Body of pancreas (tissue), 4 donors: ENCODE data around the gene FUCA2. TPM values are rescaled to one million over a fixed set of nuclear protein-coding genes. Genes with fewer than 3 reads are reported as not detected.
"Not testable (repeated sequence)": the region's sequence is repeated elsewhere in the genome, so short reads cannot be mapped to it uniquely, and the experiment has no call there.

Experiments used
- ATAC-seq: fragments of 150-250 bp; one replicate; pipeline ENCODE4 v1.9.1; 2016
- DNase-seq, 4 donors: peaks; one replicate each; pipeline ENCODE4 v3.0.0-alpha.2; 2019
- H3K27ac ChIP-seq, 4 donors: fragments of 200-600 bp; sonication (generic); 1 replicate in 3 of 4; 2 replicates in 1 of 4; pipeline versions ENCODE4 v1.5.1 to v1.6.1; 2016 to 2019; ENCODE audit warnings: mild to moderate bottlenecking in 1 of 4, mixed read lengths in 1 of 4, moderate library complexity in 1 of 4
- H3K27me3 ChIP-seq, 2 donors: fragments of 200-600 bp; sonication (generic); one replicate each; pipeline ENCODE4 v1.6.0; 2016; ENCODE audit warnings: mild to moderate bottlenecking in 1 of 2
- H3K36me3 ChIP-seq, 2 donors: fragments of 200-600 bp; sonication (generic); replicated peaks in 1 of 2; 2 replicates each; pipeline ENCODE4 v1.5.1; 2016; ENCODE audit warnings: low read depth in 2 of 2; ENCODE audit not compliant: insufficient read depth in 1 of 2
- H3K4me1 ChIP-seq: fragments of 200-600 bp; sonication (generic); one replicate; pipeline ENCODE4 v1.6.0; 2016
- H3K4me3 ChIP-seq, 2 donors: fragments of 200-600 bp; sonication (generic); 1 replicate in 1 of 2; 2 replicates in 1 of 2; pipeline ENCODE4 v1.5.1; 2016 to 2019
- H3K9me3 ChIP-seq, 3 donors: fragments of 200-600 bp; sonication (generic); 1 replicate in 2 of 3; 2 replicates in 1 of 3; pipeline ENCODE4 v1.5.1; 2016
- POLR2A ChIP-seq, 3 donors: fragments of 450-650 bp; IDR thresholded peaks; one replicate each; pipeline ENCODE4 v1.6.1; 2016; ENCODE audit warnings: antibody characterized with exemption in 3 of 3, mild to moderate bottlenecking in 2 of 3
- WGBS, 2 donors: methylation state at CpG; one replicate each; pipeline ENCODE4 v1.1.5; 2017; 5-methylcytosine and 5-hydroxymethylcytosine counted together
- intact Hi-C: fragments of 100-400 bp; cut with DNase I; formaldehyde crosslinking; loops from one replicate; pipeline ENCODE4 v1.15.1; 2023
- small RNA-seq: library from RNA; depleted of rRNA; stranded (forward); fragments of <200 nt; gene quantifications from one replicate; pipeline ENCODE3, GENCODE V24; 2016
- total RNA-seq, 2 donors: library from RNA; depleted of rRNA; stranded (reverse); fragments of >200 nt; gene quantifications; one replicate each; pipeline ENCODE4 v1.1.0, GENCODE V29; 2016
- TF ChIP-seq, protein P1 (sequence below), 7 experiments: fragments of 450-650 bp in 4 of 7; fragments of 200-600 bp in 3 of 7; sonication (generic) in 3 of 7; IDR thresholded peaks; one replicate each; pipeline ENCODE4 v1.5.1; 2016 to 2019; ENCODE audit warnings: antibody characterized with exemption in 7 of 7

The FUCA2 gene
- total RNA-seq, 2 donors from 2014 or later = 15.3 to 83.1 TPM

GRCh38 chr6:143449714-143450452 lies 61.6 kb downstream of the FUCA2 start:
- 2 to 3% methylated on average over 19 of the region's 19 CpGs for WGBS, 2 donors
- Histone ChIP-seq H3K27ac (peak overlapping the region; percentile 43 to 81 (median 78)), H3K9me3 (no peaks in the 10 kb centered on the region), H3K36me3 (no peaks in the 10 kb centered on the region), H3K4me3 (peak overlapping the region; percentile 38 to 55), H3K27me3 (no peaks in the 10 kb centered on the region), H3K4me1 (peaks cover 22% of the 10 kb centered on the region)
- intact Hi-C loops = no loop called here
- TF ChIP-seq POLR2A (IDR thresholded peaks at IDR 0.05) = no peak
- TF ChIP-seq, protein P1, sequence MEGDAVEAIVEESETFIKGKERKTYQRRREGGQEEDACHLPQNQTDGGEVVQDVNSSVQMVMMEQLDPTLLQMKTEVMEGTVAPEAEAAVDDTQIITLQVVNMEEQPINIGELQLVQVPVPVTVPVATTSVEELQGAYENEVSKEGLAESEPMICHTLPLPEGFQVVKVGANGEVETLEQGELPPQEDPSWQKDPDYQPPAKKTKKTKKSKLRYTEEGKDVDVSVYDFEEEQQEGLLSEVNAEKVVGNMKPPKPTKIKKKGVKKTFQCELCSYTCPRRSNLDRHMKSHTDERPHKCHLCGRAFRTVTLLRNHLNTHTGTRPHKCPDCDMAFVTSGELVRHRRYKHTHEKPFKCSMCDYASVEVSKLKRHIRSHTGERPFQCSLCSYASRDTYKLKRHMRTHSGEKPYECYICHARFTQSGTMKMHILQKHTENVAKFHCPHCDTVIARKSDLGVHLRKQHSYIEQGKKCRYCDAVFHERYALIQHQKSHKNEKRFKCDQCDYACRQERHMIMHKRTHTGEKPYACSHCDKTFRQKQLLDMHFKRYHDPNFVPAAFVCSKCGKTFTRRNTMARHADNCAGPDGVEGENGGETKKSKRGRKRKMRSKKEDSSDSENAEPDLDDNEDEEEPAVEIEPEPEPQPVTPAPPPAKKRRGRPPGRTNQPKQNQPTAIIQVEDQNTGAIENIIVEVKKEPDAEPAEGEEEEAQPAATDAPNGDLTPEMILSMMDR (IDR thresholded peaks at IDR 0.05) = no peak
- peak in 3 of 4 donors; percentile 15 to 30 (median 26) for DNase-seq
- peak; percentile 3 for ATAC-seq

DNA sequence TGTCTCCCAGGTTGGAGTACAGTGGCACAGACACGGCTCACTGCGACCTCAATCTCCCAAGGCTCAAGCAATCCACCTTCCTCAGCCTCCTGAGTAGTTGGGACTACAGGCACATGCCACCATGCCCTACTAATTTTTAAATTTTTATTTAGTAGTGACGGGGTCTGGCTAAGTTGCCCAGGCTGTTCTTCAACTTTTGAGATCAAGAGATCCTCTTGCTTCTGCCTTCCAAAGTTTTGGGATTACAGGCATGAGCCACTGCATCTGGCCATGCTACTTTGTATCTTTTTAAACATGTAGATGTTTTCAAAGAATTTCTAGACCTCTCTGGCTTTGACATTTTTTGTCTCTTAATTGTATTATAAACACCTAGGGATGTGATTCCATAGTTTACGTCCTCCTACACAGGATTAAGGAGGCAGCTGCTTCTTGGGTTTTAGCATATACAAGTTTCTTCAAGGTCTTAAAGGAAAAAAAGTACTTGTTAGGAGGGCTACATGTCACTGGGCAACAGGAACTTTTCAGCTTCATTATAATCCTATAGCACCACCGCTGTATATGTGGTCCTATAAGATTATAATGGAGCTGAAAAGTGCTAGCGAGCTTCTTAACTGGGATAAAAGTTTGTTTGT lies 62.3 kb downstream of the FUCA2 start:
- TF ChIP-seq, protein P1 (IDR thresholded peaks at IDR 0.05) = no peak
- TF ChIP-seq POLR2A (IDR thresholded peaks at IDR 0.05) = no peak
- WGBS, 2 donors = 72 to 76% methylated on average over 6 of the region's 6 CpGs
- DNase-seq (no peak), ATAC-seq (no peak)
- no peaks in the 10 kb centered on the region for H3K36me3 ChIP-seq
- H3K4me1 ChIP-seq = peaks cover 22% of the 10 kb centered on the region
- no peak overlapping the region for H3K27ac ChIP-seq
- no peaks in the 10 kb centered on the region for H3K9me3 ChIP-seq
- no peaks in the 10 kb centered on the region for H3K27me3 ChIP-seq
- H3K4me3 ChIP-seq = no peak overlapping the region
- intact Hi-C loops = no loop called here

- H3K9me3 ChIP-seq, intact Hi-C loops, H3K36me3 ChIP-seq, H3K4me3 ChIP-seq, H3K27me3 ChIP-seq, H3K27ac ChIP-seq, ATAC-seq, DNase-seq: not testable (repeated sequence)
- peaks cover 22% of the 10 kb centered on the region for H3K4me1 ChIP-seq
- WGBS, 2 donors = 100% methylated on average over 2 of the region's 2 CpGs
Observed at GRCh38 chr6:143447865-143448264, 63.7 kb downstream of the FUCA2 start.

Small RNAs within 50 kb of the gene (small RNA-seq; reads per million reads assigned to genes)
- not detected for gene RNA5SP221

Other genes with a start within 250 kb of the FUCA2 start
- gene ADAT2, start 61.0 kb downstream of the FUCA2 start, total RNA-seq = 1 to 10 TPM; 6.9 to 7.8 TPM
- gene PEX3, start 60.9 kb downstream of the FUCA2 start, total RNA-seq = 1 to 10 TPM; 2.0 to 4.4 TPM
- 10 to 100 TPM; 17.9 to 35.6 TPM for gene PHACTR2, start 166.2 kb upstream of the FUCA2 start, total RNA-seq